Subcutaneous adipose tissue (tissue), 4 donors: Measurements from ENCODE around the gene MAPK4. TPM values are rescaled to one million over a fixed set of nuclear protein-coding genes. Genes with fewer than 3 reads are reported as not detected.

Experiments
- total RNA-seq, 4 donors: library from RNA; depleted of rRNA; stranded (reverse); fragments of >200 nt; gene quantifications; one replicate each; pipeline ENCODE4 v1.1.0, GENCODE V29; 2016
- TF ChIP-seq, protein P1 (sequence below): fragments of 450-650 bp; IDR thresholded peaks from one replicate; pipeline ENCODE4 v1.5.1; 2016; ENCODE audit warnings: low read depth, mild to moderate bottlenecking, control low read depth, antibody characterized with exemption, moderate library complexity

The MAPK4 gene
- total RNA-seq, 4 donors from 2014 or later = 0.16 to 0.51 (median 0.22) TPM; not detected in 1

DNA sequence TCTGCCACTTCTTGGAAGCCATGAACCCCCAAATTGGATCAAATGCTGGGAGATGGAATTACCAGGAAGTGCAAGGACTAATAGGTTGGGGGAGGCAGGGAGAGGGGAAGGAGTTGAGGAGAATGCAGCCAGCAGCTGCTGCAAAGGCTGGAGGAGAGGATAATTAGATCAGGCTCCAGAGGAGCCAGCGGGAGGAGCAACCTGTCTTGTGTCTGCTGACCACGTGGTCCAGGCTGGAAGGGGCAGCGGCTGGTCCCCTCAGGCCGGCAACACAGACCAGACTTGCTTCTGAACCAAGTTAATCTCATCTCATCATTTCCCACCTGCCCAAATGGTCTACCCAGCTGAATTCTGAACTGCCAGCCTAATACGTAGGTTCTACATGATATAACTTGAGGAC, 191.6 kb downstream of the MAPK4 start:
- TF ChIP-seq, protein P1, sequence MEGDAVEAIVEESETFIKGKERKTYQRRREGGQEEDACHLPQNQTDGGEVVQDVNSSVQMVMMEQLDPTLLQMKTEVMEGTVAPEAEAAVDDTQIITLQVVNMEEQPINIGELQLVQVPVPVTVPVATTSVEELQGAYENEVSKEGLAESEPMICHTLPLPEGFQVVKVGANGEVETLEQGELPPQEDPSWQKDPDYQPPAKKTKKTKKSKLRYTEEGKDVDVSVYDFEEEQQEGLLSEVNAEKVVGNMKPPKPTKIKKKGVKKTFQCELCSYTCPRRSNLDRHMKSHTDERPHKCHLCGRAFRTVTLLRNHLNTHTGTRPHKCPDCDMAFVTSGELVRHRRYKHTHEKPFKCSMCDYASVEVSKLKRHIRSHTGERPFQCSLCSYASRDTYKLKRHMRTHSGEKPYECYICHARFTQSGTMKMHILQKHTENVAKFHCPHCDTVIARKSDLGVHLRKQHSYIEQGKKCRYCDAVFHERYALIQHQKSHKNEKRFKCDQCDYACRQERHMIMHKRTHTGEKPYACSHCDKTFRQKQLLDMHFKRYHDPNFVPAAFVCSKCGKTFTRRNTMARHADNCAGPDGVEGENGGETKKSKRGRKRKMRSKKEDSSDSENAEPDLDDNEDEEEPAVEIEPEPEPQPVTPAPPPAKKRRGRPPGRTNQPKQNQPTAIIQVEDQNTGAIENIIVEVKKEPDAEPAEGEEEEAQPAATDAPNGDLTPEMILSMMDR = no peak

DNA sequence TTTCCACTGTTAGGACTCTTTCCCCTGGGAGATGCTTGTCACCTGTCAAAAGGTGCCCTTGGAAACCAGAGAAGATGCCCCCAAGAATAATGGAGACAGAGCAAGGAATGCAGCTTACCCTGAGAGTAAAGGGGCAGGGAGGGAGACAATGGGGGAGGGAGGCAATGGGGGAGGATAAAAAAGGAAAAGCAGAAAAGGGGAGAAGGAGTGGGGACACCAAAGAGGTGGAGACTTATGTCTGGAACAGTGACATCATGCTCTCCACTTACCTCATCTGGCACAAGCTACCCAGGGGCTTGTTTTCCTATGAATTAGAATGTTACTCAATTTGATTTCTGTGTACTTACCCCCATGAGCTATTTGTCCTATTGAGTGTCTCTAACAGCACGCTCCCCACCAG, 192.1 kb downstream of the MAPK4 start:
- TF ChIP-seq, protein P1 = no peak

DNA sequence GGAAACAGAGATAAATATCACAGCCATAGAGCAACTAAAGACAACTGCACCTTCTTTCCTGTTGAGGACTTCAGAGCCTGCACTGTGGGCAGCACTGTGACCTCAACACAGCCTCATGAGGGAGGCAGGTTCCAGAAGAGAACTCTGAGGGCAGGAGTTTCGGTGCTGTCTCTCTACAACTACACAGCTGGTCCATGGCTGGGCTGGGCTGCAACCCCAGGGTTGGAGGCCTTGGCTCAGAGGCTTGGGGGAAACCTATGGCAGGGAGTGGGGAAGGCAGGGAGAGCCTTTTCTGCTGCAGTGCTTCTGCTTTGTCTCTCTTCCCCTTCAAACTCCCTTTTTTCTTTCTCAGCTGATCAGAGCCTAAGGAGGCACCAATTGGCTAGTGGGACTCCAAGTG, 193.4 kb downstream of the MAPK4 start:
- TF ChIP-seq, protein P1 = no peak

DNA sequence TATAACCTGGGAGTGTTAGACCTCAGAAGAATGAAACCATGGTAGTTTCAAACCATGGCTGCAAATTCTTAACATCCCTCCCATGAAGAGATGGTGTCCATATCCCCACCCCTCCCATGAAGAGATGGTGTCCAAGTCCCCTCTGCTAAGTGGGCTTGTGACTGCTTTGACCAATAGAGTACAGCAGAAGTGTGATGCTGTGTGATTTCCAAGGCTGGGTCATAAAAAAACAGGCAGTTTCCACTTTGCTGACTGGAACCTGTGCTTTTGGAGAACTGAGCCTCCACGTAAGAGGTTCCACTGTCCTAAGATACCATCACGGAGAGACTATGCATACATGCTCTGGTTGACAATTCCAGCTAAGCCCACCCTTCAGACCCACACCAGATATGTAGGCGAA, 194.4 kb downstream of the MAPK4 start:
- TF ChIP-seq, protein P1 = no peak

DNA sequence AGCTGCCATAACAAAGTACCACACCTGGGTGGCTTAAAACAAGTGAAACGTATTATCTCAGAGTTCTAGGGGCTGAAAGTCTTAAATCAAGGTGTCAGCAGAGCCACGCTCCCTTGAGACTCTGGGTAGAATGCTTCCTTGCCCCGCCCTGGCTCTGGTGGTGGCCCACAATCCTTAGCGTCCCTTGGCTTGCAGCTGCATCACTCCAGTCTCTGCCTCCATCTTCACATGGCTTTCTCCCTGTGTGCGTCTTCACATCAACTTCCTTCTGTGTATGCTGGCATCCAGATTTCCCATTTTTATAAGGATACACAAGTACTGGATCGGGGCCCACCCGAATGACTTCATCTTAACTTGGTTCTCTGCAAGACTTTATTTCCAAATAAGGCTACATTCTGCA, 197.5 kb downstream of the MAPK4 start:
- TF ChIP-seq, protein P1 = no peak

DNA sequence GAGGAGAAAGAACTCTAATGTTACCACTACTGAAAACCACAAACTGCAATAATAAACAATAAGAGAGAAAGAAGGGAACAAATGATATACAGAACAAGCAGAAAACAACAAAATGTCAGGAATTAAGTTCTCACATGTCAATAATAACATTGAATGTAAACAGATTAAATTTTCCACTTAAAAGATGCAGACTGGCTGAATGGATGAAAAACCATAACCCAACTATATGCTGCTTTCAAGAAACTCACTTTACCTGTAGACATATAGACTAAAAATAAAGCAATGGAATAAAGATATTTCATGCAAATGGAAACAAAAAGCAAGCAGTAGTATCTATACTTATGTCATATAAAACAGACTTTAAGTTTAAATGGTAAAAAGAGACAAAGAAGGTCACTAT, 209.6 kb downstream of the MAPK4 start:
- TF ChIP-seq, protein P1 = no peak

DNA sequence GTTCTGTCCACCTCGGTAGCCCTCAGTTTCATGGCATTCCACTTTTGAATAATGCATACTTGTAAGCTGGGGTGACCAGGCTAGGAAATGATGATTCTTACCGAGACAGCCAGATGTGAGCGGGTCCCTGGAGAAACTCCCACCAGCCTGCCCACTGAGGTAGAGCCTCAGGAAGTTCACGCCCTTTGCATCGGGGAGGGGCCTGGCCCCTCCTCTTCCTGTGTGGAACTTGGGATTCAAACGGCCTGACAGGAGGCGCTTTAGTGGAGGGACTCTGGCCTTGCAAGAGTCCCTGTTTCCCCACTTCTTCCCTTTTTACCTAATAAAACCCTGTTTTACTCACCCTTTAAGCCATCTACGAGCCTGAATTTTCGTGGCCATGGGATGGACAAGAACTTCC, 215.3 kb downstream of the MAPK4 start:
- TF ChIP-seq, protein P1 = no peak
